Left colon (tissue), 2 donors: Measurements from ENCODE around the gene MEDAG. TPM values are rescaled to one million over a fixed set of nuclear protein-coding genes. Genes with fewer than 3 reads are reported as not detected.
A peak's percentile ranks its signal among the peaks of the same experiment; 100 is the strongest.

Source experiments
- ATAC-seq: fragments of 200-7000 bp; cut with Tn5 transposase; one replicate; pipeline ENCODE4 v1.9.1; 2020; ENCODE audit warnings: mild to moderate bottlenecking, moderate library complexity
- DNase-seq, 2 donors: peaks; one replicate each; pipeline ENCODE4 v3.0.0-alpha.2; 2020
- intact Hi-C, 2 donors: fragments of 100-400 bp; cut with DNase I in 1 of 2; cut with micrococcal nuclease in 1 of 2; formaldehyde crosslinking; loops; one replicate each; pipeline versions ENCODE4 v1.11.2 to v1.14.0; 2022; cut with DNase I, micrococcal nuclease
- long read RNA-seq: library from polyadenylated mRNA; unstranded; transcript quantifications from one replicate; pipeline ENCODE4 v2.0.0, GENCODE V29; 2021
- total RNA-seq, 2 donors: library from RNA; stranded (reverse); fragmentation: NEBNext Ultra II Directional; extraction: Animal tissue kit (Norgen Biotek cat#: 25700); gene quantifications; one replicate each; pipeline ENCODE4 v1.2.1, GENCODE V29; 2021
- donor health status: DM: no; HTN: no; CAD: no.
- donor health status: DM: yes; HTN: yes; CAD: no.

The MEDAG gene
- total RNA-seq: 1 to 10 TPM; 2.3 to 3.9 TPM
- long read RNA-seq, transcript MEDAG-201 (5 exons, 2,374 nt): major isoform, 5 of 6 reads
- long read RNA-seq, partial matches to known transcripts: 0 of 6 reads
- long read RNA-seq, other reads (novel, unspliced or antisense): 1 of 6 reads

- ATAC-seq: no peak
- intact Hi-C loops: no loop called here
- DNase-seq: peak in 1 of 2 donors; percentile 18
These were observed at the start of gene MEDAG for GRCh38 chr13:30905932-30906383. Gene MEDAG (plus strand): TSS chr13:30906271. CDS start chr13:30906516, 245 bp downstream.

DNA sequence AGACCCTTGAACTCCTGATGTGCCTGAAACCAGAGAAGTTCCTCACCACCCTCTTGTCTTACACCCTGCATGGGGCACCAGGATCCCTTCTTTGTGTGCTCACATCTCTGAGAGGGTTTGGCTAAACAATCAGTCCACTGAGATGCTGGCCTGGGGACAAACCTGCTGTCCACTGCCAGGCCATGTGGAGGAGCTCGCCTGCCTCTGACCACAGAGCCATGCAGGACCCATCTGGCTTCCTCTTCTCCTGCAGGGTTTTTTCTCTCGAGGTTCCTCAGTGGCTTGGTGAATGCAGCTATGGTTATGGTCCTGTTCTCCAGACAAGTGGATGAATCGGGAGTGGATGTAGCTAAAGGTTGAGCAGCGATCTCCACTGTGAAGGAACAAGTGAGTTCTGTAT, 49.1 kb upstream of the MEDAG start:
- no peak for ATAC-seq
- intact Hi-C loops: no loop called here
- DNase-seq: no peak

- DNase-seq: no peak
- ATAC-seq: no peak
- intact Hi-C loops: no loop called here
These were observed 48.4 kb upstream of the MEDAG start for GRCh38 chr13:30857636-30858035.

DNA sequence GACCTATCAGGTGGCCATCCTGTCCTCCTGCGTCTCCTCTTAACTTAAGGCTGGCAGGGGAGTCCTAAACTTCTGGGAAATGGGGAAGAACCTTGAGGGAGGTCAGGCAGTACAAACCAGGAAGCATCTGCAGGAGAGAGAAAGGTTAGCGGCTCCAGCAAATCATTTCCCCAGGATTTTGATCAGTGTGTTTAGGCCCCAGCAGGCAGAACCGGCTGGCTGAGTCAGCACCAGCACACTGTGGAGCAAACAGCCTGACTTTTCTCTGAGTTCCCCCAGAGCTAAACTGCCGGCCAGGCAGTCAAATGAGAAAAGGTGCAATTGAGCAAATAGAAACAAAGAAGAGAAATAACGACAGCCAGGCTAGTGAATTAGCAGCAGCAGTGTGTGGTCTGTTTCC, 46.7 kb upstream of the MEDAG start:
- ATAC-seq: no peak
- intact Hi-C loops: no loop called here
- no peak for DNase-seq

DNA sequence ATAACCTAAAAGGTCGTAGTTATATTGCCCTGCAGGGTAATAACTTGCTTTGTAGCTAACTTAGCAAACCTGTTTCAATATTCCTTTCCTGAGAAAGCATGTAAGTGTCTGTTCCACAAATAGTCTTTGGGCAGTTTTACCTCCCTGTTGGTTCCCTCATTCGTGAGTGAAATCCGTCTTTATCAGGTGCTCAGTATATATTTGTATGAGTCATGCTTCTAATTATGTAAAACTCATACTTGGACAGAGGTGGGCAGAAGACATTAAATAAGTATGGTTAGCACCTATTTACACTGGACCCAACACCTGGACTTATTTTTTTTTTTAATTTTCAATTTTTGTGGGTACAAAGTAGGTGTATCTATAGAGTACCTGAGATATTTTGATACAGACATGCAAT, 44.9 kb upstream of the MEDAG start:
- ATAC-seq (no peak), DNase-seq (no peak)
- intact Hi-C loops: loop anchor here in 1 of 2 donors (10.0 kb wide), 1 partner anchor 186 kb away; no protein-coding TSS in a partner anchor

DNA sequence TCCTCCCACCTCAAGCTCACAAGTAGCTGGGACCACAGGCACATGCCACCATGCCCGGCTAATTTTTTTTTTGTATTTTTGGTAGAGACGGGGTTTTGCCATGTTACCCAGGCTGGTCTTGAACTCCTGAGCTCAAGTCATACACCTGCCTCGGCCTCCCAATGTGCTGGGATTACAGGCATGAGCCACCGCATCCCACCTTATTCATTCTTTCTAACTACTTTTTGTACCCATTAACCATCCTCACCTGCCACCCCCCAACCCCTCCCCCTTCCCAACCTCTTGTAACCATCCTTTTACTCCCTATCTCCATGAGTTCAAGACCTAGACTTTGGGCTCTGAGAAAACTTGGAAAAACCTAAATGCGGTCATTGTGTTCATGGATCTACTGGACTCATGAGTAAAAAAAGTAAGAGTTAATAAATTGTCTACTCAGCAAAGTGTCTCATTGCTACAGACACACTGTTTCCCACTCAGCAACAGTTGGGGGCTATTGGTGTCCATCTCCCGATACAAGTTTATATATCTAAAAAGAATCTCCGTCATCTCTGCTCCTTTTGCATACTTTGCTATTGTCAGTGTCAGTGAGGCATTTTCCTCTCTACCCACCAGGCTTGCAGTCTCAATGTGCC, 44.1 kb upstream of the MEDAG start:
- DNase-seq: no peak
- no peak for ATAC-seq
- intact Hi-C loops: loop anchor here in 1 of 2 donors (10.0 kb wide), 1 partner anchor 187 kb away; no protein-coding TSS in a partner anchor

GRCh38 chr13:30862707-30863106, 43.4 kb upstream of the MEDAG start:
- DNase-seq (peak; percentile 41 to 58), ATAC-seq (no peak)
- intact Hi-C loops: loop anchor here in 1 of 2 donors (10.0 kb wide), 1 partner anchor 188 kb away; no protein-coding TSS in a partner anchor

GRCh38 chr13:30863231-30863630, 42.8 kb upstream of the MEDAG start:
- ATAC-seq (no peak), DNase-seq (no peak)
- intact Hi-C loops: loop anchor here in 1 of 2 donors (10.0 kb wide), 1 partner anchor 188 kb away; no protein-coding TSS in a partner anchor

GRCh38 chr13:30863796-30864195, 42.3 kb upstream of the MEDAG start:
- ATAC-seq (no peak), DNase-seq (no peak)
- intact Hi-C loops: loop anchor here in 1 of 2 donors (10.0 kb wide), 1 partner anchor 189 kb away; no protein-coding TSS in a partner anchor

- intact Hi-C loops: loop anchor here in 1 of 2 donors (10.0 kb wide), 1 partner anchor 190 kb away; no protein-coding TSS in a partner anchor
- DNase-seq (no peak), ATAC-seq (no peak)
These were observed 41.5 kb upstream of the MEDAG start for GRCh38 chr13:30864433-30865122.

GRCh38 chr13:30865123-30866049, 40.7 kb upstream of the MEDAG start:
- intact Hi-C loops: loop anchor here in 1 of 2 donors (10.0 kb wide), 1 partner anchor 191 kb away; no protein-coding TSS in a partner anchor
- peak; percentile 97 for ATAC-seq
- peak; percentile 78 for DNase-seq

GRCh38 chr13:30866677-30867076, 39.4 kb upstream of the MEDAG start:
- ATAC-seq: no peak
- intact Hi-C loops: loop anchor here in 1 of 2 donors (10.0 kb wide), 1 partner anchor 192 kb away; no protein-coding TSS in a partner anchor
- DNase-seq: no peak

DNA sequence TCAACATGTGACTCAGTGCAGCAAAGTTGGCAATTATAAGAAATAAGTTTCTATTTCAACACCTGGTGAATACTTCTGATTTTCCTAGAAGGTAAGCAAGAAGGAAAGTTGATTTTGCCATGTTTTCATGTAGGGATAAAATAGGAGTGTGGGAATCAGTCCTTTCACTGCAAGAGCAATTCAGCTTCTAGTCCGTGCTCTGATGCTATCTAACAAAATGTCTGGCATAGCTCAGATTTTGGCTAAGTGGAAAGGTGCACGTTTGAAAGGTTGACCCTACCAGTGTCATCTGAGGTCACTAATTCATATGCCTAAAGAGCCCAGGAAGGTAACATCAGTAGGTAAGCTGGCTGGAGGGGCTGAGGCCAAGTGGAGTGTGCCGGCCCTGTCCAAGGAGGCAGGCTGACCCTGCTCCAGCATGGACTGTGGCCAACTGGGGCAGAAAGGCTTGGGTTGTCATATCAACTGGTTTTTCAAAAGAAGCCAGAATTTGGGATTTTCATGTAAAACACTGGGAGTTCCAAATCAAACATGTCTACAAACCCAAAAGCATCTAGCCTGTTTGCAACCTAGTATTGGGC, 38.9 kb upstream of the MEDAG start:
- no peak for DNase-seq
- intact Hi-C loops: loop anchor here in 1 of 2 donors (10.0 kb wide), 1 partner anchor 192 kb away; no protein-coding TSS in a partner anchor
- ATAC-seq: no peak

DNA sequence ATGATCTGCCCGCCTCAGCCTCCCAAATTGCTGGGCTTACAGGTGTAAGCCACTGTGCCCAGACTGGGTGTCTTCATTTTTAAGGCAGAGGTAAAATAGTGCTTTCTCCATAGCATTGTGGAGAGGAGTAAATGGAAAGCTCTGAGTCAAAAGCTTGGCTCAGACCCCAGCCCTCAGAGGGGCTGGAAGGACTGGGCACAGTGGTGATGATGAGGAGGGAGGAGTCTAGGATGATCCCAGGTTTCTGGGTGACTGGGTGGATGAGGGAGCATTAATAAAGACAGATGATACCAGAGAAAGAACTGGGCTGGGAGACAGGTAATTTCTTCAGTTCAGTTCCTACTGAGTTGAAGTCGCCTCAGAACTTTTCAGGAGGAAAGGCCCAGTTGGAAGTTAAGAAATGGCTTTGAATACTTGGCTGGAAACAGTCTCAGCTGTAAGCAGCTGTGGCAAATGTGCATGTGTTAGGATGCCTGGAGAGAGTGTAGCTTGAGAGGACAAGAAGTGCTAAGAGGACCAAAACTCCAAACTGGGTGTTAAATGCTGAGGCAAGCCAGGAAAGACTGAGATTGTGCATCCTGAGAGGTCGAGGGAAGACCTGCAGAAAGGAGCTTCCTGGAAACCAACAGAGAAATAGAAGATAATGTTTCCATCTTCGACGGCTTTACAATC, 37.1 kb upstream of the MEDAG start:
- intact Hi-C loops: loop anchor here in 1 of 2 donors (10.0 kb wide), 1 partner anchor 194 kb away; no protein-coding TSS in a partner anchor
- no peak for ATAC-seq
- no peak for DNase-seq

GRCh38 chr13:30869491-30869890, 36.6 kb upstream of the MEDAG start:
- intact Hi-C loops: loop anchor here in 1 of 2 donors (10.0 kb wide), 1 partner anchor 195 kb away; no protein-coding TSS in a partner anchor
- DNase-seq: no peak
- no peak for ATAC-seq

DNA sequence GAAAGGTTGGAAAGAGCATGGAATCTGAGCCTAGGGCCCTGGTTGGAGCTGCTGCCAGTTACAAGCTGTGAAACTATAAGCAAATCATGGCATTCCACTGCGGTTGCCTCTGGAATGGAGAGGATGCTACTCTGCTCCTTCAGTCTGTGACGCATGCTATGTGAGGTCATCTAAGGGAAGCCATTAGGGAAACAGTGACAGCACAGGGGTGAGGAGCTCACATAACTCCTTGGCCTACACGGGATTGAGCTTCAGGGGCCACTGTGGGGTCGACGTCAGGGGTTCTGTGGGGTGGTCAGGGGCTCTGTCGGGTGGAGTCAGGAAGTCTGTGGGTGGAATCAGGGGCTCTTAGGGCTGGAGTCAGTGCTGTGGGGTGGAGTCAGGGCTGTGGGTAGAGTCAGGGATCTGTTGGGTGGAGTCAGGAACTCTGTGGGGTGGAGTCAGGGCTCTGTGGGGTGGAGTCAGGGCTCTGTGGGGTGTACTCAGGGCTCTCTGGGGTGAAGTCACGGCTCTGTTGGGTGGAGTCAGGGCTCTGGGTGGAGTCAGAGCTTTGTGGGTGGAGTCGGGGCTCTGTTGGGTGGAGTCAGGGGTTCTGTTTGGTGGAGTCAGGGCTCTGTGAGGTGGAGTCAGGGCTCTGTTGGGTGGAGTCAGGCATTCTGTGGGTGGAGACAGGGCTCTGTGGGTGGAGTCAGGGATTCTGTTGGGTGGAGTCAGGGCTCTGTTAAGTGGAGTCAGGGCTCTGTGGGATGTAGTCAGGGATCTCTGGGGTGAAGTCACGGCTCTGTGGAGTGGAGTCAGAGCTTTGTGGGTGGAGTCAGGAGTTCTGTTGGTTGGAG, 35.8 kb upstream of the MEDAG start:
- ATAC-seq (peak; percentile 79), DNase-seq (peak; percentile 42 to 80)
- intact Hi-C loops: no loop called here
